HG02678 (cell line): Measurements from ENCODE around the gene GARIN1A.
"Not testable (repeated sequence)": the region's sequence is repeated elsewhere in the genome, so short reads cannot be mapped to it uniquely, and the experiment has no call there.

ENCODE experiments used
- ATAC-seq: cut with Tn5 transposase; IDR thresholded peaks from one replicate; pipeline ENCODE4 v1.9.1; 2021; ENCODE audit warnings: mild to moderate bottlenecking, moderate library complexity; ENCODE audit not compliant: unreplicated experiment

GARIN1A gene

DNA sequence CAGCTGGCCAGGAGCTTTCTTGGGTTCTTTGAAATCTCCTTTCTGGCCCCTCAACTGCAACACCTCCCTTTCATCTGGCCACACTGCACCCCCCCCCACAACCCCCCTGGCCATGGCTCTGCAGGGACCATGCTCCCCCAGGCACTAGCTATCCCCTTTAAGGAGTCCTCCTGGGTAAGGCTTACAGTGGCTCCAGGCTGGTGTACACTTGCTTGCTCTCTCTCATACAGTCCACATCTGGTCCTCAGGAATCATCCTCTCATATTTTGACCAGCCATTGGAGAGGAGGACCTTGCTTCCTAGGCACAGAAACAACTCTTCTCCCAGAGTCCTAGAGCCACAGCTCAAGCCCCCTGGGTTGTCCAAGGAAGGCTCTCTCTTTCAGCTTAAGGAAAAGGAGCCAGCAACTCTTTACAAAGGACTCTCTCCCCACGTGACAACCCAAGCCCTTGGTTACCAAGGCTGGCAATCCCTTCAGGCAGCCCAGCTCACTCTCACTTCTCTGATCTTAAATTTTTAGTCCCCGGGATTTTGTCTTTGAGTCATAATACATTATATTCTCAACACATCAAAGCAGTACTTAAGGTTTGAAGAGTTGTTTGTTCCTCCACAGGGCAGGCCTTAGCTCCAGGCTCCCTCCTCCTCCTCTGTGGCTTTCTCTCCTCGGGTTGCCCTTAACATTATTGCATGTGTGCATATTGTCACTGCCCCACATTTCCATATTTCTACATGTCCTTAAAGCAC lies 9.9 kb downstream of the GARIN1A start:
- no peak for ATAC-seq

DNA sequence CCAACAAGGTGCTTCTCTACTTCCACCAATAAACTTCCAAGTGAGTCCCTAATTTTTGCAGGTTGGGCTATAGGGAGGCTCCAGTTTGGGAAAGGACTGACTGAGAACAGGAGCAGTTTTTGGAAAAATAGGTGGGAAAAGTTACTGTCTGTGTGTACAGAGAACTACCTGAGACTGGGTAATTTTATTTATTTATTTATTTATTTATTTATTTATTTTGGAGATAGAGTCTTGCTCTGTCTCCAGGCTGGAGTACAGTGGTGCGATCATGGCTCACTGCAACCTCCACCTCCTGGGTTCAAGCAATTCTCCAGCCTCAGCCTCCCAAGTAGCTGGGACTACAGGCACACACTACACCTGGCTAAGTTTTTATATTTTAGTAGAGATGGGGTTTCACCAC lies 11.2 kb downstream of the GARIN1A start:
- not testable (repeated sequence) for ATAC-seq

GRCh38 chr7:128683738-128684137 lies 11.6 kb downstream of the GARIN1A start:
- ATAC-seq = not testable (repeated sequence)

GRCh38 chr7:128687131-128687530 lies 15.0 kb downstream of the GARIN1A start:
- no peak for ATAC-seq

- ATAC-seq = no peak
Observed at GRCh38 chr7:128688492-128688891, 16.4 kb downstream of the GARIN1A start.

DNA sequence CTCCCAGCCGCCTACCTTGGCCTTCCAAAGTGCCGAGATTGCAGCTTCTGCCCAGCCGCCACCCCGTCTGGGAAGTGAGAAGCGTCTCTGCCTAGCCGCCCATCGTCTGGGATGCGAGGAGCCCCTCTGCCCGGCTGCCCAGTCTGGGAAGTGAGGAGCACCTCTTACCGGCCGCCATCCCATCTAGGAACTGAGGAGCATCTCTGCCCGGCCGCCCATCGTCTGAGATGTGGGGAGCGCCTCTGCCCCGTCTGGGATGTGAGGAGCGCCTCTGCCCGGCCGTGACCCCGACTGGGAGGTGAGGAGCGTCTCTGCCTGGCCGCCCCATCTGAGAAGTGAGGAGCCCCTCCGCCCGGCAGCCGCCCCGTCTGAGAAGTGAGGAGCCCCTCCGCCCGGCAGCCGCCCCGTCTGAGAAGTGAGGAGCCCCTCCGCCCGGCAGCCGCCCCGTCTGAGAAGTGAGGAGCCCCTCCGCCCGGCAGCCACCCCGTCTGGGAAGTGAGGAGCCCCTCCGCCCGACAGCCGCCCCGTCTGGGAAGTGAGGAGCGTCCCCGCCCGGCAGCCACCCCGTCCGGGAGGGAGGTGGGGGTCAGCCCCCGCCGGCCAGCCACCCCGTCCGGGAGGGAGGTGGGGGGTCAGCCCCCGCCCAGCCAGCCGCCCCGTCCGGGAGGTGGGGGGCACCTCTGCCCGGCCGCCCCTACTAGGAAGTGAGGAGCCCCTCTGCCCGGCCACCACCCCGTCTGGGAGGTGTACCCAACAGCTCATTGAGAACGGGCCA lies 17.3 kb downstream of the GARIN1A start:
- ATAC-seq = not testable (repeated sequence)

DNA sequence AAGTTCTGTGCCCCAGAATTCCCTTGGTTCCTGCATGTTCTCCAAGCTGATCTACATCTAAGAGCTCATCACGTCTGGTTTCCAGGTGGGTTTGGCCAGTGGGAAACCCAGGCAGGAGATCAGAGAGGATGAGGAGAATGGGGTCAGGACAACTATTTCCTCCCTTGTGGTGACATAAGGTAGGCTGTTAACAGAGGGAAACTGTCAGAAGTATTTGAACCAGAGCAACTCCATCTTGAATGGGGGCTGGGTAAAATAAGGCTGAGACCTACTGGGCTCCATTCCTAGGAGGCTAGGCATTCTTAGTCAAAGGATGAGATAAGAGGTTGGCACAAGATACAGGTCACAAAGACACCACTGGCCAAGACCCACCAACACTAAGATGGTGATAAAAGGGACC lies 19.1 kb downstream of the GARIN1A start:
- no peak for ATAC-seq

DNA sequence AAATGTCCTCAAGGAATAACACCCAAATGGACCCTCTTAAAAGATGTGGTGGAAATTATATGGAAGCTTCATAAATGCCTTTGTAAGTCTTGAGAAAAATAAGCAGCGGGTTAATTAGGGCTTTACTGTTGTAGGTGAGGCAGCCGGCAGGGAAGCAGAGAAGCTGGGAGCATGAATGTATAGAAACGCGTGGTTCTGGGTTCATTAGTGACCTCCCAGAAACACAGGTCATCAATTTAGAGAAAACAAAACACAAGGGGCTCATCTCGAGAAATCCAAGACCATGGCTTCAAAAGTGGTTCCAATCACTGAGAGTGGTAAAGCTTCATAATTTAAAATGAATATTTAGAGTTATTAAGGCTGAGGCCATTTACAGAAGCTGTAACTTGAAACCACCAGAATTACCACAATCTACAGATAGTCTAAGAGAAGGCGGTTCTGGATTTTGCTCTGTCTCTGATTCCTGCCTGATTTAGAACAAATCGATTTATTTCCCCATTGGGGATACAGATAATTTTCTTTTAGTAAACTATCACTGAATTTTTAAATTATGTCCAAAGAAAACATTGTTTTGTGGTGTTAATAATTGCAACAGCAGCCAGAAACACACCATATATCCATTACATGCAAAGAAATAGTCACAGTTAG lies 20.7 kb downstream of the GARIN1A start:
- no peak for ATAC-seq

DNA sequence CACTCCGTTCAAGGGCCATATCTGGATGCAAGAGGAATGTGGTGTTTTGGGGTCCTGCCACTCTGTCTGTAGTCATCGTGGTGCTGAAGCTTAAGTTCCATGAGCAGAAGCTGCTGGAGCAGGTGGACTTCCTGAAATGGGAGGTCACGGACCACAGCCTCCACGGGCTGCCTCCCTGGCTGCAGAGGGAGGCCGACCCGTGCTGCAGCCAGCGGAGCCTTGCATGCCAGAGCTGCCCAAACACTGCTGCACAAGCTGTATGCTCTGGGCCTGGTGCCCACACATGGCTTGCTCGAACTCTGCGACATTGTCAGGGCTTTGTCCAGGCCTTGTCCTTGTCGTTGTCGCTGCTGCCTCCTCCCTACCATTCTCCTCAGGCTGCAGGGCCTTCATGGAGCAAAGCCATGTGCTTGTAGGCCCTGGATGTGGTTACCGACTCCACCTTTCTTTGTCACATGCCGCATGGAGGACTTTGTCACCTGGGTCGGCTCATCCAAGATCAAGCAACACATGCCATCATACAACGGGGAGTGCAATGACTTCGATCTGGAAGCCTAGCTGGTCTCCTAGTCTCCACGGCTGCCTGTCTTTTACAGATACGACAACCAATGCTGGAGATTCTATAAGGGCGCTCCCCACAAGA lies 21.4 kb downstream of the GARIN1A start:
- no peak for ATAC-seq

DNA sequence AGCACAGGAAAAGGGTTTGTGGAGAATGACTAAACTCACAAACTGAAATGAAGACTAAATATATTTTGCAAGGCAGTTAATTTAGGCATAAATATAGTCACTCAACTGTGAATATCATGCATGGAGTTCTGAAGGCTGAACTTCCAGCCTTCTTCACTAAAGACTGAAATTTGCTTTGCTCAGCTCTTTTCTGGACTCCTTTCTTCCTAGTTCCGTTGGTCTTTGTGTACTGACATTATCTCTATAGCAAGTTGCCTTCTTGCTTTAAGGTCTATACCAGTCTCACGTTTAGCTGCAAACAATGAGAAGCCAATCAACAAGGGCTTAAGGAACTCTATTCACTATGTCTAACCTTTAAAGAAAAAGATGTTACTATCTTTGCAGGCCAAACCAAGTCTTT lies 22.6 kb downstream of the GARIN1A start:
- no peak for ATAC-seq

GRCh38 chr7:128697302-128697905 lies 25.3 kb downstream of the GARIN1A start:
- ATAC-seq = no peak

DNA sequence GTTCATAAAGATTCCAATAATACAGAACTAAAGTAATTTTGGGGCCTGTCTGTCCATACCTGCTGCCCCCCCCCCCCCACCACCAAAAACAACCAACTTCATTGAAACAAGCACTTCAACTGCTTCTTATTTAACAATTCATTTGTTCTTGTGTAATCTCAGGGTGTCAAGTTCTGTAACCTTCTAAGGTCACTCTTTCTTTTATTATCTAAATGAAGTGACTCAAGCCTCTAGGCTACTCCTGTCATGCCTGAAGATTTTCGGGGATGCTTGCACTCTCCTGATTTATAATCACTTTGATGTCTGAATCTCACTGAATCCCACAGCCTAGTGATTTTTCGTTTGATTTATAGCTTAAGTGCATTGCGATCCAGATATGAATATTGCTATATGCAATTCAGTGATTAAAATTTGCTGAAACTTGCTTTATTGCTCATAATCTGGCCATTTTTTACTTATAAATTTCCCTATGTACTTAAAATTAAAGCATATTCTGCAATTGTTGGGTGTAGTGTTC lies 27.2 kb downstream of the GARIN1A start:
- ATAC-seq = no peak

DNA sequence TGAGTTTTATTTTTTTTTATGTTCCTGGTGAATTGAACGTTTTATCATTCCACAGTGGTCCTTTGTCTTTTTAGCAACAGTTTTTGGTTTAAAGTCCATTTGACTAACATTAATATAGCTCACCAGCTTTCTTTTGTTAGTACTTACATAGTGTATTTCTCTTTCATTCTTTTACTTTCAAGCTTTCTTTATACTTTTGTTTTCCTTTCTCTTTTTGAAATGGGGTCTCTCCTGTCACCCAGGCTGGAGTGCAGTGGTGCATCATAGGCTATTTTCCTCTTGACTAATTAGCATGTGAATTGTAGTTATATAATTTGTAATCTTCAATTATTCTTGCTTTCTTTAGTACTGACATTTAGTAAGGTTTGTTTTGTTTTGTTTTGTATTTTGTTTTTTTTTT lies 27.8 kb downstream of the GARIN1A start:
- no peak for ATAC-seq

DNA sequence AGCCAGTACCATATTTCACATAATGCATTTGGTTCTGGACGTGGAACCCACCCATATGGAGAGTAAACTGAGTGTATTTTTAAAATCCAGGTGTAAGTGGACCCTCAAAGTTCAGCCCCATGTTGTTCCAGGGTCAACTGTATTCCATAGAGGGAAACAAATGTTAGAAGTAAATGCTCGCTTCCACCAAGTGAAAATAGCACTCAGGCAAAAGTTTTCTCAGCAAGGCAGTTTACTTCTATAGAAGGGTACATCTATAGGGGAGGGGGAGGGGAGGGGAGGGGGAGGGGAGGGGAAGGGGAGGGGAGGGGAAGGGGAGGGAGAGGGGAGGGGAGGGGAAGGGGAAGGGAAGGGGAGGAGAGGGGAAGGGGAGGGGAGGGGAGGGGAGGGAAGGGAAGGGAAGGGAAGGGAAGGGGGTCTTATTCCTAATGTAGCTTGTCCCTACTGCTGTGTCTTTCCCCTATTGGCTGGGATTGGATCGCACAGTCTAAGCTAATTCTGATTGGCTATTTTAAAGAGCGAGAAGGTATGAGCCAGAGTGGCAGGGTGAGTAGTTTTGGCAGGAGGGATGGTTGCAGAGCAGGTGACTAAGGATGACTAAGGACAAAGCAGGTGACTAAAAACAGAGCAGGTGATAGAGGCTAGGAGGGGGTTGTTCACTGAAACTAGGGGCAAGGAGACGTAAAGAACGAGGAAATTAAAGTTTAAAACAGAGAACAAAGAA lies 29.1 kb downstream of the GARIN1A start:
- no peak for ATAC-seq

DNA sequence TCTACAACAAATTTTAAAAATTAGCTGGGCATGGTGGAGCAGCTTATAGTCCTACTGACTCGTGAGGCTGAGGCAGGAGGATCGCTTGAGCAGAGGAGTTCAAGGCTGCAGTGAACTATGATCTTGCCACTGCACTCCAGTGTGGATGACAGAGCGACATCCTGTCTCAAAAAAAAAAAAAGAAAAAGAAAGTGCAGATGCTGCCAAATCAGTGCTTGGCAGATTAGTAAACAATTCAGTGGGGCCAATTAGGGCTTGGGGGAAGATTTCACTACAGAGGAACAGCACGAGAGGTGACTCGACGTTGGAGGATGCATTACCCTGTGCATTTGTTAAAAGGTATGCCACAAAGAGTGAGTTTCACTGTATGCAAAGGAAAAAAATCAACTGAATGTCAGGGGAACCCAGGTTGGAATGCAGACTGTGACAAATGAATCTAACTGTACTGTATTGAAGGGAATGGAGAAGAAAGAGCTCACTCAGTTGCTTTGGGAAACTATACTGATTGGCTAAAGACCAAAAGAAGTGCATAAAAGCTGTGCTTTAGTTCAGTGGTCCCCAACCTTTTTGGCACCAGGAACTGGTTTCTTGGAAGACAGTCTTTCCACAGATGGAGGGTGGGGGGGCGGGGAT lies 31.6 kb downstream of the GARIN1A start:
- ATAC-seq = no peak

DNA sequence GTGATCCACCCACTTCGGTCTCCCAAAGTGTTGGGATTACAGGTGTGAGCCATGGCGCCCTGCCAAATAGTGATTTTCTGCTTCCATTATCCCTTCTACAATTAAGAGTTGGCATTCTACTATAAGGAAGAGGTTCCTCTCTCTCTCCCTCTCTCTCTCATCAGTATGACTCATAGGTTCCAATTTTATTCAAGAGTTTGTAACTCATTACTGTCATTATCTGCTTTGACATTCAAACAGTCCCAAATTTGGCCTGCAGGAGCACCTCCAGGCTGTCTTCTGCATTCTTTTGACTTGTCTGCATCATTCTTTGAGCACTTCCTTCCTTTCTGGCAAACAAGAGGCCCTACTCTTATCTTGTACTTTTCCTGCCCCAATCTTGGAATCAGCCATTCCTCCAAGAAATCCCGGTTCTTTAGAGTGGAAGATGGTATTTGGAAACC lies 33.8 kb downstream of the GARIN1A start:
- ATAC-seq = no peak

DNA sequence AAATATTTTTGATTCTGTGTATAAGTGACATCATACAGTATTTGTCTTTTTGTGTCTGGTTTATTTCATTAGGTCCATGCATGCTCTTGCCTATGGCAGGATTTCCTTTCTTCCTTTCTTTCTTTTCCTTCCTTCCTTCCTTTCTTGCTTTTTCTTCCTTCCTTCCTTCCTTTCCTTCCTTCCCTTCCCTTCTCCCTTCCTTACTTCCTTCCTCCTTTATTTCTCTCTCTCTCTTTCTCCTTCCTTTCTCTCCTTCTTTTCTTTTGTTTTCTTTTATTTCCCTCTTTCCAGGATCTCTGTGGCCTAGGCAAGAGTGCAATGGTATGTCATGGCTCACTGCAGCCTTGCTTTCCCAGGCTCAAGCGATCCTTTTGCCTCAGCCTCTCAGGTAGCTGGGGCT lies 35.7 kb downstream of the GARIN1A start:
- ATAC-seq = no peak

DNA sequence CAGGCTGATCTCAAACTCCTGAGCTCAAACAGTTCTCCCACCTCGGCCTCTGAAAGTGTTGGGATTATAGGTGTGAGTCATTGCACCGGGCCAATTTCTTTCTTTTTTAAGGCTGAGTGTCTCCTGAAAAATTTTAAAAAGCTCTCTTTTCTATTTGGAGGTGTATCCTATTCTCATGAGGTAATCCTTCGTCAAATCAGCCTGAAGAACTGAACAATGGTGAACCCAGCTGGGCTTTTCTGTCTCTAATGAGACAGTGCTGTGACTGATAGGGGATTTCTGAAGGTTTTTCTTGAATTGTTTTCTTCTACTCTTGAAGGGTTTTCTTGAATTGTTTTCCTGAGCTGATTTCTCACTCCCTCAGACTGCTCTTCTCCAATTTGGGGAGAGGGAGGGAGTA lies 36.1 kb downstream of the GARIN1A start:
- ATAC-seq = no peak

DNA sequence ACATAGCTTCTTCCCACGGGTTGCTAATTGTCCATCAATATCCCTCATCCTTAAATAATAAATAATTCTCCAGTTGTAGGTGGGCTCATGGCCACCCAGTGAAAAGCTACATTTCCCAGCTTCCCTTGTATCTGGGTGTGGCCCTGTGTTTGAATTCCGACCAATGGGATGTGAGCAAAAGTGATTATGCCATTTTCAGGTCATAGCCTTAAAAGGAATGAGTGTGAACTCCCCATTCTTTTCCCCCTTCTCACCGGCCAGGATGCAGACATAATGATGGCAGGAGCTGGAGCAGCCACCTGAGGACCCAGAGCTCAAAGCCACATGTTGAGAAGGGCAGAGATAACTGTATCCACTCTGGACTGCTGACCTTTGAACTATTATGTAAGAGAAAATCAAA lies 36.7 kb downstream of the GARIN1A start:
- no peak for ATAC-seq

DNA sequence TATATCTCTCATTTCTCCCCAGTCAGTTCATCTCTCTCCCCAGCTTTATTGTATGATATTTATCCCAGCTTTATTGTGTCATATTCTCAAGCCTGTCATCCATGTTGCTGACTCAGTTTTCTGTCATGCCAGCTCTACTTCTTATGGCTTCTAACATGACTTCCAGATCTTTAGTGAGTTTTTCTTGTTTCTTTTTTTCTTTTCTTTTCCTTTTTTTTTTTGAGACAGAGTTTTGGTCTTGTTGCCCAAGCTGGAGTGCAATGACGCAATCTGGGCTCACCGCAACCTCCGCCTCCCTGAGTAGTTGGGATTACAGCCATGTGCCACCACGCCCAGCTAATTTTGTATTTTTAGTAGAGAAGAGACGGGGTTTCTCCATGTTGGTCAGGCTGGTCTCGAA lies 38.4 kb downstream of the GARIN1A start:
- no peak for ATAC-seq
